Neural progenitor cell (in vitro differentiated cells): Measurements from ENCODE around the gene RELA. TPM values are rescaled to one million over a fixed set of nuclear protein-coding genes. Genes with fewer than 3 reads are reported as not detected.
A peak's percentile ranks its signal among the peaks of the same experiment; 100 is the strongest.
"Not testable (repeated sequence)": the region's sequence is repeated elsewhere in the genome, so short reads cannot be mapped to it uniquely, and the experiment has no call there.

Experiments
- DNase-seq: peaks from one replicate; pipeline ENCODE4 v3.0.0-alpha.2; 2016; ENCODE audit warnings: low spot score
- H2AFZ ChIP-seq: fragments of 200-600 bp; sonication (generic); replicated peaks from 2 replicates; pipeline ENCODE4 v1.6.1; 2016; ENCODE audit warnings: antibody characterized with exemption
- H3F3A ChIP-seq: fragments of 200-600 bp; sonication (generic); 2 replicates; pipeline ENCODE4 v1.6.1; 2016; ENCODE audit warnings: antibody characterized with exemption, low read depth
- H3K27ac ChIP-seq: fragments of 200-600 bp; sonication (generic); 2 replicates; pipeline ENCODE4 v1.5.1; 2016; ENCODE audit warnings: mild to moderate bottlenecking
- H3K27me3 ChIP-seq: fragments of 200-600 bp; sonication (generic); 2 replicates; pipeline ENCODE4 v1.6.1; 2016; ENCODE audit warnings: mild to moderate bottlenecking, moderate library complexity
- H3K36me3 ChIP-seq: fragments of 200-600 bp; sonication (generic); 2 replicates; pipeline ENCODE4 v1.5.1; 2016
- H3K4me1 ChIP-seq: fragments of 200-600 bp; sonication (generic); 2 replicates; pipeline ENCODE4 v1.6.1; 2016; ENCODE audit warnings: mixed run types
- H3K4me2 ChIP-seq: fragments of 200-600 bp; sonication (generic); 2 replicates; pipeline ENCODE4 v1.6.1; 2016
- H3K4me3 ChIP-seq: fragments of 200-600 bp; sonication (generic); 2 replicates; pipeline ENCODE4 v1.5.1; 2016
- H3K79me2 ChIP-seq: fragments of 200-600 bp; sonication (generic); 2 replicates; pipeline ENCODE4 v1.6.1; 2016; ENCODE audit warnings: low read depth
- H3K9ac ChIP-seq: fragments of 200-600 bp; sonication (generic); 2 replicates; pipeline ENCODE4 v1.6.1; 2016
- H3K9me3 ChIP-seq: fragments of 200-600 bp; sonication (generic); 2 replicates; pipeline ENCODE4 v1.5.1; 2016; ENCODE audit warnings: low read depth
- H4K20me1 ChIP-seq: fragments of 200-600 bp; sonication (generic); 2 replicates; pipeline ENCODE4 v1.6.1; 2016; ENCODE audit warnings: low read depth
- H3K27ac Mint-ChIP-seq: 3 replicates; pipeline ENCODE4 v1.8.0; 2021; ENCODE audit warnings: mixed read lengths
- H3K27me3 Mint-ChIP-seq: 2 replicates; pipeline ENCODE4 v1.8.0; 2022; ENCODE audit warnings: low read depth, mild to moderate bottlenecking, inconsistent platforms, moderate library complexity, mixed read lengths; ENCODE audit not compliant: insufficient read depth
- H3K36me3 Mint-ChIP-seq: 3 replicates; pipeline ENCODE4 v1.8.0; 2021; ENCODE audit warnings: mixed read lengths
- H3K4me1 Mint-ChIP-seq: 3 replicates; pipeline ENCODE4 v1.8.0; 2021; ENCODE audit warnings: mixed read lengths
- H3K4me3 Mint-ChIP-seq: 3 replicates; pipeline ENCODE4 v1.8.0; 2021; ENCODE audit warnings: mild to moderate bottlenecking, moderate library complexity, mixed read lengths
- H3K9me3 Mint-ChIP-seq: 3 replicates; pipeline ENCODE4 v1.8.0; 2020; ENCODE audit warnings: mixed read lengths
- CTCF ChIP-seq: fragments of 200-600 bp; sonication (generic); IDR thresholded peaks from 2 replicates; pipeline ENCODE4 v1.5.1; 2017; ENCODE audit warnings: antibody characterized with exemption, mild to moderate bottlenecking
- EZH2 ChIP-seq: fragments of 200-600 bp; sonication (generic); IDR thresholded peaks from 2 replicates; pipeline ENCODE4 v1.6.1; 2017; ENCODE audit warnings: antibody characterized with exemption, mild to moderate bottlenecking, moderate library complexity
- EZH2phosphoT487 ChIP-seq: fragments of 200-600 bp; sonication (generic); IDR thresholded peaks from 2 replicates; pipeline ENCODE4 v1.6.1; 2017; ENCODE audit warnings: antibody characterized with exemption
- total RNA-seq: library from RNA; depleted of rRNA; stranded (reverse); fragments of >200 nt; gene quantifications from 2 replicates; pipeline ENCODE4 v1.2.3, GENCODE V29; 2015; ENCODE audit warnings: low replicate concordance

RELA gene
- total RNA-seq, 1 donor from 2014 or later = 11.0 TPM

DNA sequence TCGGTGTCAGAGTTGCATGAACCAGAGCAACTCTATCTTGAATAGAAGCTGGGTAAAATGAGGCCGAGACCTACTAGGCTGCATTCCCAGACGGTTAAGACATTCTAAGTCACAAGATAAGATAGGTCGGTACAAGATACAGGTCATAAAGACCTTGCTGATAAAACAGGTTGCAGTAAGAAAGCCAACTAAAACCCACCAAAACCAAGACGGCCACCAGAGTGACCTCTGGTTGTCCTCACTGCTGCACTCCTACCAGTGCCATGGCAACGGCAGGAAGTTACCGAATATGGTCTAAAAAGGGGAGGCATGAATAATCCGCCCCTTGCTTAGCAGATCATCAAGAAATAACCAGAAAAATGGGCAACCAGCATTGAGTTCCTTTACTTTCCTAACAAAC is 46.9 kb upstream of the RELA start:
- DNase-seq = no peak
- H3K27me3 ChIP-seq = peaks cover 25% of the 10 kb centered on the region
- Mint-ChIP-seq H3K36me3 (peaks cover 13% of the 10 kb centered on the region), H3K27ac (no peak overlapping the region), H3K4me1 (peaks cover 15% of the 10 kb centered on the region), H3K9me3 (peaks cover 5% of the 10 kb centered on the region), H3K4me3 (no peak overlapping the region), H3K27me3 (peaks cover 24% of the 10 kb centered on the region)
- H3K9me3 ChIP-seq = no peaks in the 10 kb centered on the region
- H3K4me2 ChIP-seq = no peak overlapping the region
- peaks cover 5% of the 10 kb centered on the region for H3F3A ChIP-seq
- no peak overlapping the region for H3K27ac ChIP-seq
- no peak overlapping the region for H3K4me3 ChIP-seq
- H3K36me3 ChIP-seq = peaks cover 2% of the 10 kb centered on the region
- peaks cover 12% of the 10 kb centered on the region for H3K79me2 ChIP-seq
- H3K4me1 ChIP-seq = peaks cover 4% of the 10 kb centered on the region
- H4K20me1 ChIP-seq = peaks cover 4% of the 10 kb centered on the region
- TF ChIP-seq CTCF (no peak), EZH2phosphoT487 (no peak), EZH2 (no peak)
- no peak overlapping the region for H3K9ac ChIP-seq
- H2AFZ ChIP-seq = no peak overlapping the region

DNA sequence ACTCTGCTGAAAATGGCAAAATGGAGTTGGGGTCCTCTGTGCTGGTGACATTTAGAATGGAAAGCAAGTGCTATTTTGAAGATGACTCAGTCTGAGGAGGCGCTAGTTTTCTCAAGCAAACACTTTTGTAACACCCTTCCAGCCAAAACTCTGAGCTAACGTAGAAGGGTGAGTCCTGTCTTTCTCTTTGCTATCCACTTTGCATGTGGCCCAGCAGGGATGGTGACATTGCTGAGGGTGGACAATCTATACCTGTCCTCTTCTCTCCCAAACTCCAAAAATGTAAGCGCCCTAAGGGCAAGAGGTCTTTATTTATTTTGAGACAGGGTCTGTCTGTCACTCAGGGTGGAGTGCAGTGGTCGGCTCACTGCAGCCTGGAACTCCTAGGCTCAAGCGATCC is 45.7 kb upstream of the RELA start:
- Mint-ChIP-seq H3K27ac (no peak overlapping the region), H3K4me1 (peaks cover 10% of the 10 kb centered on the region), H3K4me3 (no peak overlapping the region), H3K9me3 (peaks cover 5% of the 10 kb centered on the region), H3K27me3 (peaks cover 19% of the 10 kb centered on the region), H3K36me3 (peaks cover 3% of the 10 kb centered on the region)
- H3K9me3 ChIP-seq = no peaks in the 10 kb centered on the region
- no peak overlapping the region for H3K4me3 ChIP-seq
- peaks cover 4% of the 10 kb centered on the region for H3K4me1 ChIP-seq
- no peak for TF ChIP-seq EZH2
- TF ChIP-seq EZH2phosphoT487 = no peak
- TF ChIP-seq CTCF = no peak
- peaks cover 32% of the 10 kb centered on the region for H3K27me3 ChIP-seq
- H3K4me2 ChIP-seq = no peak overlapping the region
- H3F3A ChIP-seq = peaks cover 4% of the 10 kb centered on the region
- H3K79me2 ChIP-seq = peaks cover 9% of the 10 kb centered on the region
- no peak for DNase-seq
- H2AFZ ChIP-seq = no peak overlapping the region
- H3K36me3 ChIP-seq = peaks cover under 1% of the 10 kb centered on the region
- H3K9ac ChIP-seq = no peak overlapping the region
- peaks cover 4% of the 10 kb centered on the region for H4K20me1 ChIP-seq
- no peak overlapping the region for H3K27ac ChIP-seq

DNA sequence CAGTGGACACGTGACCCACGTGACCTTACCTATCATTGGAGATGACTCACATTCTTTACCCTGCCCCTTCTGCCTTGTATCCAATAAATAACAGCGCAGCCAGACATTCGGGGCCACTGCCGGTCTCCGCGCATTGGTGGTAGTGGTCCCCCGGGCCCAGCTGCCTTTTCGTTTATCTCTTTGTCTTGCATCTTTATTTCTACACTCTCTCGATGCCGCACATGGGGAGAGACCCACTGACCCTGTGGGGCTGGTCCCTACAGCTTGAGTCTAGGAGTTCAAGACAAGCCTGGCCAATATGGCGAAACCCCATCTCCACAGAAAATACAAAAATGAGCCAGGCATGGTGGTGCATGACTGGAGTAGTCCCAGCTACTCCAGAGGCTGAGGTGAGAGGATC is 44.3 kb upstream of the RELA start:
- H3K4me1 Mint-ChIP-seq, H3K27ac Mint-ChIP-seq, H3K36me3 ChIP-seq, H3K4me3 ChIP-seq, H4K20me1 ChIP-seq, H2AFZ ChIP-seq, H3K9me3 Mint-ChIP-seq, H3K9me3 ChIP-seq, H3K36me3 Mint-ChIP-seq, H3F3A ChIP-seq, H3K4me1 ChIP-seq, DNase-seq, H3K27ac ChIP-seq, H3K9ac ChIP-seq, H3K79me2 ChIP-seq, H3K4me2 ChIP-seq: not testable (repeated sequence)
- H3K27me3 ChIP-seq = peaks cover 42% of the 10 kb centered on the region
- peaks cover 17% of the 10 kb centered on the region for H3K27me3 Mint-ChIP-seq
- H3K4me3 Mint-ChIP-seq = peak overlapping the region; percentile 11

- H3K36me3 ChIP-seq, H3K4me1 ChIP-seq, H3K9me3 Mint-ChIP-seq, H3K4me3 ChIP-seq, H4K20me1 ChIP-seq, H2AFZ ChIP-seq, H3K79me2 ChIP-seq, H3K4me3 Mint-ChIP-seq, H3K4me2 ChIP-seq, H3F3A ChIP-seq, H3K27ac ChIP-seq, H3K4me1 Mint-ChIP-seq, H3K9ac ChIP-seq, H3K27ac Mint-ChIP-seq, H3K9me3 ChIP-seq, H3K36me3 Mint-ChIP-seq: not testable (repeated sequence)
- peak; percentile 73 for DNase-seq
- peak; percentile 70 for TF ChIP-seq CTCF
- H3K27me3 ChIP-seq = peaks cover 44% of the 10 kb centered on the region
- peaks cover 19% of the 10 kb centered on the region for H3K27me3 Mint-ChIP-seq
Observed at GRCh38 chr11:65706303-65706763, 43.6 kb upstream of the RELA start.
